HuH-7.5 (cell line): ENCODE data around the gene STK35.
A peak's percentile ranks its signal among the peaks of the same experiment; 100 is the strongest.

Experiments used
- DNase-seq: peaks from one replicate; pipeline ENCODE4 v3.0.0; 2011; ENCODE audit warnings: low spot score

Gene STK35

GRCh38 chr20:2101057-2101864 lies at the start of gene STK35:
Gene STK35 (plus strand): TSS chr20:2101827. CDS start chr20:2101882, 55 bp downstream.
- DNase-seq: peak; percentile 90

GRCh38 chr20:2051946-2052345 lies 49.7 kb upstream of the STK35 start:
- DNase-seq: no peak

GRCh38 chr20:2052741-2053140 lies 48.9 kb upstream of the STK35 start:
- no peak for DNase-seq

GRCh38 chr20:2053615-2054014 lies 48.0 kb upstream of the STK35 start:
- no peak for DNase-seq

GRCh38 chr20:2054911-2055310 lies 46.7 kb upstream of the STK35 start:
- DNase-seq: no peak

GRCh38 chr20:2059411-2059810 lies 42.2 kb upstream of the STK35 start:
- no peak for DNase-seq

GRCh38 chr20:2065099-2065498 lies 36.5 kb upstream of the STK35 start:
- no peak for DNase-seq

GRCh38 chr20:2066461-2067122 lies 35.0 kb upstream of the STK35 start:
- peak; percentile 46 for DNase-seq

- DNase-seq: peak; percentile 30
These were observed 20.9 kb upstream of the STK35 start for GRCh38 chr20:2080532-2081224.

- DNase-seq: no peak
These were observed 16.9 kb upstream of the STK35 start for GRCh38 chr20:2084703-2085102.

- DNase-seq: no peak
These were observed 15.2 kb upstream of the STK35 start for GRCh38 chr20:2086177-2086979.

GRCh38 chr20:2086980-2087377 lies 14.6 kb upstream of the STK35 start:
- no peak for DNase-seq

GRCh38 chr20:2088891-2089290 lies 12.7 kb upstream of the STK35 start:
- no peak for DNase-seq

- no peak for DNase-seq
These were observed 12.2 kb upstream of the STK35 start for GRCh38 chr20:2089447-2089846.

GRCh38 chr20:2093159-2093781 lies 8.4 kb upstream of the STK35 start:
- DNase-seq: no peak

- DNase-seq: no peak
These were observed 7.7 kb upstream of the STK35 start for GRCh38 chr20:2093883-2094282.

GRCh38 chr20:2101865-2102584 lies 398 bp downstream of the STK35 start:
- DNase-seq: peak; percentile 93

GRCh38 chr20:2102585-2103460 lies 1.2 kb downstream of the STK35 start:
- DNase-seq: peak; percentile 95

- peak; percentile 43 for DNase-seq
These were observed 2.0 kb downstream of the STK35 start for GRCh38 chr20:2103461-2104153.
